SK-N-SH (cell line): ENCODE results near the gene MGST2. TPM values are rescaled to one million over a fixed set of nuclear protein-coding genes. Genes with fewer than 3 reads are reported as not detected.
"Not testable (repeated sequence)": the region's sequence is repeated elsewhere in the genome, so short reads cannot be mapped to it uniquely, and the experiment has no call there.

Experiments
- CTCF ChIA-PET: fragments of 300-600, 350-600 bp; formaldehyde crosslinking; extraction: SDS; loops from one replicate; lab custom pipeline; 2021; lab: Yijun Ruan, JAX
- POLR2A ChIA-PET: fragments of 350-600 bp; sonication (Branson Sonifier 250); formaldehyde crosslinking; extraction: SDS; loops from one replicate; lab custom pipeline; 2020; ENCODE audit warnings: antibody characterized with exemption, inconsistent platforms; lab: Yijun Ruan, JAX
- DNase-seq: peaks from one replicate; pipeline ENCODE4 v3.0.0; 2012
- H2AFZ ChIP-seq: fragments of 200-600 bp; sonication (generic); 2 replicates; pipeline ENCODE4 v1.8.1; 2016; ENCODE audit warnings: antibody characterized with exemption, mild to moderate bottlenecking, low read depth
- H3F3A ChIP-seq: fragments of 200-600 bp; sonication (generic); replicated peaks from 2 replicates; pipeline ENCODE3; 2016; ENCODE audit warnings: antibody characterized with exemption, mild to moderate bottlenecking; ENCODE audit not compliant: insufficient read depth
- H3K27ac ChIP-seq, 2 experiments: fragments of 200-500 bp in 1 of 2; fragments of 200-600 bp in 1 of 2; sonication (Bioruptor generic) in 1 of 2; sonication (generic), shearing (Covaris generic) in 1 of 2; 2 replicates each; pipeline versions ENCODE4 v1.5.1 to v1.6.1; 2014 to 2016; ENCODE audit warnings: low read depth in 2 of 2, inconsistent platforms in 1 of 2, low read length in 1 of 2, mild to moderate bottlenecking in 1 of 2, mixed read lengths in 1 of 2
- H3K27me3 ChIP-seq: fragments of 200-600 bp; sonication (generic), shearing (Covaris generic); 2 replicates; pipeline ENCODE4 v1.6.1; 2016; ENCODE audit warnings: mixed run types; ENCODE audit not compliant: insufficient read depth
- H3K36me3 ChIP-seq, 2 experiments: fragments of 200-500 bp in 1 of 2; fragments of 200-600 bp in 1 of 2; sonication (Bioruptor generic) in 1 of 2; sonication (generic) in 1 of 2; replicated peaks in 1 of 2; 2 replicates each; pipeline versions ENCODE3 to v1.5.1; 2014 to 2016; ENCODE audit warnings: low read length in 1 of 2, mild to moderate bottlenecking in 1 of 2; ENCODE audit not compliant: insufficient read depth in 2 of 2, control insufficient read depth in 1 of 2
- H3K4me1 ChIP-seq, 2 experiments: fragments of 200-500 bp in 1 of 2; fragments of 200-600 bp in 1 of 2; sonication (Bioruptor generic) in 1 of 2; sonication (generic), shearing (Covaris generic) in 1 of 2; 2 replicates each; pipeline versions ENCODE4 v1.5.1 to v1.6.1; 2014 to 2016; ENCODE audit warnings: low read depth in 1 of 2, low read length in 1 of 2, mixed run types in 1 of 2; ENCODE audit not compliant: insufficient read depth in 2 of 2, control insufficient read depth in 1 of 2
- H3K4me2 ChIP-seq: fragments of 200-600 bp; sonication (generic), shearing (Covaris generic); 2 replicates; pipeline ENCODE4 v1.6.1; 2017; ENCODE audit warnings: mixed run types
- H3K4me3 ChIP-seq, 2 experiments: fragments of 200-500 bp in 1 of 2; fragments of 200-600 bp in 1 of 2; sonication (Bioruptor generic) in 1 of 2; sonication (generic), shearing (Covaris generic) in 1 of 2; 2 replicates each; pipeline versions ENCODE4 v1.5.1 to v1.8.1; 2014 to 2016; ENCODE audit warnings: low read depth in 2 of 2, inconsistent platforms in 1 of 2, low read length in 1 of 2, mild to moderate bottlenecking in 1 of 2, mixed read lengths in 1 of 2, moderate library complexity in 1 of 2
- H3K79me2 ChIP-seq: fragments of 200-600 bp; sonication (generic); 2 replicates; pipeline ENCODE4 v1.8.1; 2017; ENCODE audit warnings: mild to moderate bottlenecking; ENCODE audit not compliant: insufficient read depth
- H3K9ac ChIP-seq: fragments of 200-600 bp; sonication (generic); 2 replicates; pipeline ENCODE4 v1.6.1; 2017; ENCODE audit warnings: mixed run types
- H3K9me2 ChIP-seq: fragments of 200-600 bp; sonication (generic); 2 replicates; pipeline ENCODE4 v1.6.1; 2017; ENCODE audit warnings: mixed run types
- H3K9me3 ChIP-seq: fragments of 200-600 bp; sonication (generic); 2 replicates; pipeline ENCODE4 v1.6.1; 2017; ENCODE audit warnings: mixed run types, mild to moderate bottlenecking, moderate library complexity
- H4K20me1 ChIP-seq: fragments of 200-600 bp; sonication (generic); 2 replicates; pipeline ENCODE4 v1.6.1; 2017; ENCODE audit warnings: mild to moderate bottlenecking, mixed run types; ENCODE audit not compliant: insufficient read depth
- GABPA ChIP-seq: IDR thresholded peaks from 2 replicates; pipeline ENCODE4 v1.4.0; 2012; ENCODE audit warnings: low read depth, mild to moderate bottlenecking
- MXI1 ChIP-seq: IDR thresholded peaks from 2 replicates; pipeline ENCODE4 v1.6.1; 2012; ENCODE audit warnings: mild to moderate bottlenecking, low read depth, low read length, improper control_type of control experiment
- WGBS: methylation state at CpG from one replicate; pipeline ENCODE4 v1.1.6; 2017; ENCODE audit warnings: low lambda C conversion rate; 5-methylcytosine and 5-hydroxymethylcytosine counted together
- polyA plus RNA-seq, 3 experiments: library from polyadenylated mRNA; depleted of rRNA; stranded (reverse); fragments of >200 nt; gene quantifications; 2 replicates each; pipeline ENCODE4 v1.2.3, GENCODE V29; 2012
- TF ChIP-seq, protein P1 (sequence below): fragments of 200-600 bp; sonication (generic); IDR thresholded peaks from 2 replicates; pipeline ENCODE4 v1.6.1; 2017; ENCODE audit warnings: antibody characterized with exemption, mild to moderate bottlenecking, moderate library complexity
- TF ChIP-seq, protein P2 (sequence below): IDR thresholded peaks from 2 replicates; pipeline ENCODE4; 2012

The MGST2 gene
- polyA plus RNA-seq, 1 of the 3 experiments (the other 2 are of a cell fraction): 26.5 TPM

DNA sequence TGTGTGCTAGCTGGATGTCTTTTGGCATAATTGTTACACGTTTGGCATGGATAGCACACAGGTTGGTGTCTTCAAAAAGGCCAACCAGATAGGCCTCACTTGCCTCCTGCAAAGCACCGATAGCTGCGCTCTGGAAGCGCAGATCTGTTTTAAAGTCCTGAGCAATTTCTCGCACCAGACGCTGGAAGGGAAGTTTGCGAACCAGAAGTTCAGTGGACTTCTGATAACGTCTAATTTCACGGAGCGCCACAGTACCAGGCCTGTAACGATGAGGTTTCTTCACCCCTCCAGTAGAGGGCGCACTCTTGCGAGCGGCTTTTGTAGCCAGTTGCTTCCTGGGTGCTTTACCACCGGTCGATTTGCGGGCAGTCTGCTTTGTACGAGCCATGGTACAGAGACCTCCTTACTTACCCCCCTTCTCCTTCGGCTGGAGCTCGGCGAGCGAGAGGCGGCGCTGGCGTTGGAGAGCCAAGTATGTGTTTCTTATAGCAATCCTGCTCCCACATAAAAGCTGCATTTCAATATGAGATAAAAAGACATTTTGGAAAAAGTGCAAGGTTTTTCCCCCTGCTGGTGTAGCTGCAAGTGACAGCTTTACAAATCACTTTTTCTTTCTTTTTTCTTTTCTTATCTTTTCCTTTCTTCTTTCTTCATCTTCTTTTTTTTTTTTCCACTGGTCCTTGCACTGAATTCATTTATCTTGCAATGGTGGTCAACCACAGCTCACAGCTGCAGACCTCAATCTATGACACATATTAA, 32.7 kb downstream of the MGST2 start:
- DNase-seq, H4K20me1 ChIP-seq, H2AFZ ChIP-seq, H3K4me1 ChIP-seq, POLR2A ChIA-PET, H3K27me3 ChIP-seq, H3K4me3 ChIP-seq, H3F3A ChIP-seq, H3K9ac ChIP-seq, H3K9me3 ChIP-seq, H3K9me2 ChIP-seq, H3K27ac ChIP-seq, H3K79me2 ChIP-seq, H3K4me2 ChIP-seq: not testable (repeated sequence)
- peaks cover 8 to 12% of the 10 kb centered on the region in 2 experiments for H3K36me3 ChIP-seq
- TF ChIP-seq, protein P1, sequence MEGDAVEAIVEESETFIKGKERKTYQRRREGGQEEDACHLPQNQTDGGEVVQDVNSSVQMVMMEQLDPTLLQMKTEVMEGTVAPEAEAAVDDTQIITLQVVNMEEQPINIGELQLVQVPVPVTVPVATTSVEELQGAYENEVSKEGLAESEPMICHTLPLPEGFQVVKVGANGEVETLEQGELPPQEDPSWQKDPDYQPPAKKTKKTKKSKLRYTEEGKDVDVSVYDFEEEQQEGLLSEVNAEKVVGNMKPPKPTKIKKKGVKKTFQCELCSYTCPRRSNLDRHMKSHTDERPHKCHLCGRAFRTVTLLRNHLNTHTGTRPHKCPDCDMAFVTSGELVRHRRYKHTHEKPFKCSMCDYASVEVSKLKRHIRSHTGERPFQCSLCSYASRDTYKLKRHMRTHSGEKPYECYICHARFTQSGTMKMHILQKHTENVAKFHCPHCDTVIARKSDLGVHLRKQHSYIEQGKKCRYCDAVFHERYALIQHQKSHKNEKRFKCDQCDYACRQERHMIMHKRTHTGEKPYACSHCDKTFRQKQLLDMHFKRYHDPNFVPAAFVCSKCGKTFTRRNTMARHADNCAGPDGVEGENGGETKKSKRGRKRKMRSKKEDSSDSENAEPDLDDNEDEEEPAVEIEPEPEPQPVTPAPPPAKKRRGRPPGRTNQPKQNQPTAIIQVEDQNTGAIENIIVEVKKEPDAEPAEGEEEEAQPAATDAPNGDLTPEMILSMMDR: peak; percentile 36; the same call in 1 of the 2 replicates
- CTCF ChIA-PET: interaction anchor here (1.0 to 1.2 kb wide), 3 partner anchors 11 to 15 kb away, joined by 3 to 4 read pairs (median 4); no protein-coding TSS in a partner anchor
- WGBS: 95% methylated on average over 9 of the region's 25 CpGs

DNA sequence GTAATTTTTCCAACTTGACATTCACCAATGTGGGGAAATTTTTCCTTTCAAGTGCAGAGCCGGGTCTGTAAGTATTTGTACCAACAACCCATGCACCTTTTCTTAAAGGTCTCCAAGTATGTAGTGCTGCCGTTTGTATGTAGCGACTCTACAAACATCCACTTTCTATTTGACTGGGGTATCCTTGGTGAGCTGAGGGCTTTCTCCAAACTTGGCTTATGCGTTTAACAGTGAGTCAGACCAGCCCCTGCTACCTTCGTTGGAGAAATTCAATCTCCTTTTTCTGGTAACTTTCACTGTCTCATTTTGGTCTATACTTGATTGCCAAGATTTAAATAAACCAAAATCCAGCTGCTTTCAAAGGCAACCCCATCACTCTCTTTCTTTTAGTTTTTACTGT, 34.9 kb downstream of the MGST2 start:
- CTCF ChIA-PET: interaction anchor here (0.8 to 1.9 kb wide), 2 partner anchors 8 to 95 kb away, joined by 3 to 4 read pairs; no protein-coding TSS in a partner anchor
- Histone ChIP-seq H3K27me3 (no peaks in the 10 kb centered on the region), H4K20me1 (no peaks in the 10 kb centered on the region), H3K9ac (no peak overlapping the region), H3K9me3 (peaks cover 8% of the 10 kb centered on the region; the same call in 1 of the 2 replicates), H3K27ac (no peak overlapping the region), H3K4me2 (no peak overlapping the region), H3K4me1 (no peaks in the 10 kb centered on the region), H3K9me2 (no peaks in the 10 kb centered on the region), H3K36me3 (peaks cover 16 to 19% of the 10 kb centered on the region in 2 experiments), H3K79me2 (no peaks in the 10 kb centered on the region), H2AFZ (no peak overlapping the region), H3F3A (peaks cover 3% of the 10 kb centered on the region), H3K4me3 (no peak overlapping the region)
- no peak for DNase-seq
- POLR2A ChIA-PET: no interaction called here
- WGBS: 83% methylated on average over 5 of the region's 5 CpGs
- TF ChIP-seq GABPA: no peak

DNA sequence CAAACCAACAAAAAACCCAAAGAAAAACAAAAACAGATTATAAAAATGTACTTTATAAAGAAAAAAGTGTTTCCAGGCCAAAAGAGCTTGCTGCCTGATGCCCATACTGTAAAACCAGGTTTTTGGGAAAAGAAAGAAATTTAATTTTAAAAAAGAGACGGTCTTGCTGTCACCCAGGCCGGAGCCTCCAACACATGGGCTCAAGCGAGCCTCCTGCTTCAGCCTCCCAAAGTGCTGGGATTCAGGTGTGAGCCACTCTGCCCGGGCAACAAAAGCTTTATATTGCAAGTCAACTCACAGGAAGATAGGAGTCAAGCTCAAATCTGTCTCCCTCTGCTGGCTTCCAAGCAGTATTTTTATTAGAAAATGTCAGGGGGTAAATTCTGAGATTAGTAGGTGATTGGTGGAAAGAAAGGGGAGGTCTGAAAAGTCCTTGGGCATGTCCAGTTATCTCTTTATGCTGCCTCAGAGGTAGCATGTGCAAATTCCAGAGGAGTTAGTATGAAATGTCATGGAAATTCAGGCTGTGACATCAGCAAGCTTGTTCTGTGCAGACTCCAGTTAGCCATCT, 39.4 kb downstream of the MGST2 start:
- POLR2A ChIA-PET: no interaction called here
- CTCF ChIA-PET: interaction anchor here (1.3 to 1.4 kb wide), 2 partner anchors 13 to 14 kb away, joined by 3 read pairs; no protein-coding TSS in a partner anchor

More for the DNA sequence above, 39.4 kb downstream of the MGST2 start:
- 95% methylated on average over 4 of the region's 4 CpGs for WGBS
- H3K79me2 ChIP-seq: no peaks in the 10 kb centered on the region
- no peak overlapping the region for H3K4me2 ChIP-seq
- H3F3A ChIP-seq: no peaks in the 10 kb centered on the region
- no peaks in the 10 kb centered on the region for H3K4me1 ChIP-seq
- no peak overlapping the region for H3K27ac ChIP-seq
- no peak for DNase-seq
- H3K27me3 ChIP-seq: no peaks in the 10 kb centered on the region
- no peak overlapping the region for H2AFZ ChIP-seq
- H3K9me3 ChIP-seq: no peaks in the 10 kb centered on the region
- H3K36me3 ChIP-seq: peaks cover 10 to 15% of the 10 kb centered on the region in 2 experiments
- TF ChIP-seq, protein P2, sequence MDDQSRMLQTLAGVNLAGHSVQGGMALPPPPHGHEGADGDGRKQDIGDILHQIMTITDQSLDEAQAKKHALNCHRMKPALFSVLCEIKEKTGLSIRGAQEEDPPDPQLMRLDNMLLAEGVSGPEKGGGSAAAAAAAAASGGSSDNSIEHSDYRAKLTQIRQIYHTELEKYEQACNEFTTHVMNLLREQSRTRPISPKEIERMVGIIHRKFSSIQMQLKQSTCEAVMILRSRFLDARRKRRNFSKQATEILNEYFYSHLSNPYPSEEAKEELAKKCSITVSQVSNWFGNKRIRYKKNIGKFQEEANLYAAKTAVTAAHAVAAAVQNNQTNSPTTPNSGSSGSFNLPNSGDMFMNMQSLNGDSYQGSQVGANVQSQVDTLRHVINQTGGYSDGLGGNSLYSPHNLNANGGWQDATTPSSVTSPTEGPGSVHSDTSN: no peak
- no peak for TF ChIP-seq MXI1
- TF ChIP-seq, protein P1: peak; percentile 42
- H4K20me1 ChIP-seq: no peaks in the 10 kb centered on the region
- no peak overlapping the region for H3K9ac ChIP-seq
- no peaks in the 10 kb centered on the region for H3K9me2 ChIP-seq
- no peak overlapping the region for H3K4me3 ChIP-seq
